ENCODE results near the gene KRT24. TPM values are rescaled to one million over a fixed set of nuclear protein-coding genes. Genes with fewer than 3 reads are reported as not detected.

Gene KRT24
- total and polyA plus RNA-seq, 2 of the 4 experiments (the other 2 are of a cell fraction) = not detected

- Histone ChIP-seq H2BK120ac (ENCODE audit: low read depth, low read length) (no peak overlapping the region), H4K5ac (ENCODE audit: low read depth, low read length) (no peak overlapping the region), H3K36me3 (ENCODE audit: control insufficient read depth, insufficient read depth, low read length) (no peaks in the 10 kb centered on the region), H3K27me3 (ENCODE audit: control insufficient read depth, insufficient read depth, low read length) (peaks cover 48% of the 10 kb centered on the region), H2AFZ (replicated peaks; ENCODE audit: low read length, poor library complexity) (no peak overlapping the region), H3K4me2 (ENCODE audit: low read depth, low read length) (no peak overlapping the region), H4K91ac (ENCODE audit: insufficient read depth, low read depth, low read length) (no peak overlapping the region), H2BK15ac (ENCODE audit: low read depth, low read length) (no peak overlapping the region), H3K9me3 (ENCODE audit: control insufficient read depth, insufficient read depth, low read length) (peaks cover 4% of the 10 kb centered on the region; the same call in 1 of the 2 replicates), H4K8ac (ENCODE audit: low read depth in 2 of 2, low read length in 2 of 2) (no peak overlapping the region), H3K56ac (ENCODE audit: extremely low read depth, insufficient read depth, low read length) (no peak overlapping the region), H2BK5ac (ENCODE audit: low read depth, low read length, poor library complexity, severe bottlenecking) (no peak overlapping the region), H3K23ac (ENCODE audit: low read depth, low read length) (no peak overlapping the region), H3K4me1 (ENCODE audit: control insufficient read depth, insufficient read depth, low read length) (no peaks in the 10 kb centered on the region), H2AK9ac (replicated peaks; ENCODE audit: low read depth, low read length, poor library complexity) (no peak overlapping the region), H3K18ac (ENCODE audit: low read depth, low read length) (no peak overlapping the region), H3K9ac (ENCODE audit: low read depth, low read length) (no peak overlapping the region), H3K9me1 (ENCODE audit: insufficient read depth, low read length) (no peaks in the 10 kb centered on the region), H3K4me3 (ENCODE audit: insufficient read depth, low read depth, low read length) (no peak overlapping the region), H3K27ac (ENCODE audit: insufficient read depth, low read length) (no peak overlapping the region), H2BK20ac (ENCODE audit: low read depth, low read length) (no peak overlapping the region), H3K79me1 (ENCODE audit: low read depth in 1 of 2, low read length in 2 of 2) (no peaks in the 10 kb centered on the region), H3K14ac (replicated peaks; ENCODE audit: low read depth, low read length) (no peak overlapping the region), H4K20me1 (ENCODE audit: insufficient read depth, low read length) (no peaks in the 10 kb centered on the region), H3K4ac (ENCODE audit: low read depth, low read length) (no peak overlapping the region), H2AK5ac (ENCODE audit: low read depth, low read length) (no peak overlapping the region)
- no TSS peak for BruUV-seq (replicated peaks)
- intact Hi-C loops (cut with micrococcal nuclease) (no loop called here), in situ Hi-C loops (cut with MboI; ENCODE audit: low sequenced_read_pairs) (no loop called here), dilution Hi-C loops (cut with HindIII; ENCODE audit: low sequenced_read_pairs, unreplicated experiment) (no loop called here)
- POLR2A ChIA-PET (ENCODE audit: unreplicated experiment) = no interaction called here
- CTCF ChIA-PET = no interaction called here
- DNase-seq (no peak), ATAC-seq (ENCODE audit: low read depth) (no peak)
- TF ChIP-seq MAZ (IDR thresholded peaks at IDR 0.05; ENCODE audit: borderline replicate concordance, low read depth, low read length) = no peak
Measured at GRCh38 chr17:40666331-40666730, 37.2 kb downstream of the KRT24 start.

All from IMR-90 (cell line).